Parathyroid adenoma (tissue), 2 donors: ENCODE measurements around the gene NDUFA8.

Experiments
- H2AFZ ChIP-seq: fragments of 300-600 bp; sonication (generic); one replicate; pipeline ENCODE4 v1.7.0; 2017; ENCODE audit warnings: antibody characterized with exemption, mild to moderate bottlenecking
- H3K27ac ChIP-seq: fragments of 300-600 bp; sonication (generic); one replicate; pipeline ENCODE4 v1.7.0; 2017
- H3K27me3 ChIP-seq: fragments of 300-600 bp; sonication (generic); one replicate; pipeline ENCODE4 v1.7.0; 2017; ENCODE audit warnings: low read length; ENCODE audit not compliant: control insufficient read depth, insufficient read depth
- H3K36me3 ChIP-seq: fragments of 300-600 bp; sonication (generic); one replicate; pipeline ENCODE4 v1.7.0; 2017; ENCODE audit warnings: low read length; ENCODE audit not compliant: control insufficient read depth, insufficient read depth
- H3K4me1 ChIP-seq: fragments of 300-600 bp; sonication (generic); one replicate; pipeline ENCODE4 v1.7.0; 2017; ENCODE audit warnings: control low read depth
- H3K4me2 ChIP-seq: fragments of 300-600 bp; sonication (generic); one replicate; pipeline ENCODE4 v1.7.0; 2017; ENCODE audit warnings: low read length
- H3K4me3 ChIP-seq: fragments of 300-600 bp; sonication (generic); one replicate; pipeline ENCODE4 v1.7.0; 2017; ENCODE audit warnings: low read depth, low read length
- H3K79me2 ChIP-seq: fragments of 300-600 bp; sonication (generic); one replicate; pipeline ENCODE4 v1.7.0; 2017; ENCODE audit warnings: control low read depth
- H3K9ac ChIP-seq: fragments of 300-600 bp; sonication (generic); one replicate; pipeline ENCODE4 v1.7.0; 2017; ENCODE audit warnings: mild to moderate bottlenecking
- H3K9me3 ChIP-seq: fragments of 300-600 bp; sonication (generic); one replicate; pipeline ENCODE4 v1.7.0; 2017; ENCODE audit warnings: low read length; ENCODE audit not compliant: control insufficient read depth
- CTCF ChIP-seq: fragments of 300-600 bp; sonication (generic); IDR thresholded peaks from one replicate; pipeline ENCODE4 v1.7.0; 2017; ENCODE audit warnings: antibody characterized with exemption, mild to moderate bottlenecking
- donor health status: primary hyperparathyroidism.

Gene NDUFA8

GRCh38 chr9:122125509-122126330 is 33.9 kb downstream of the NDUFA8 start:
- Histone ChIP-seq H3K9me3 (no peaks in the 10 kb centered on the region), H3K4me3 (no peak overlapping the region), H3K36me3 (no peaks in the 10 kb centered on the region), H3K27ac (no peak overlapping the region), H3K27me3 (no peaks in the 10 kb centered on the region), H3K79me2 (no peaks in the 10 kb centered on the region), H3K9ac (no peak overlapping the region), H3K4me1 (no peaks in the 10 kb centered on the region), H3K4me2 (no peak overlapping the region), H2AFZ (no peak overlapping the region)
- no peak for TF ChIP-seq CTCF

GRCh38 chr9:122125158-122125508 is 34.4 kb downstream of the NDUFA8 start:
- Histone ChIP-seq H3K9ac (no peak overlapping the region), H3K36me3 (no peaks in the 10 kb centered on the region), H3K4me2 (no peak overlapping the region), H3K4me3 (no peak overlapping the region), H3K27me3 (no peaks in the 10 kb centered on the region), H3K27ac (no peak overlapping the region), H3K4me1 (no peaks in the 10 kb centered on the region), H3K79me2 (no peaks in the 10 kb centered on the region), H2AFZ (no peak overlapping the region), H3K9me3 (no peaks in the 10 kb centered on the region)
- peak; percentile 86 for TF ChIP-seq CTCF

GRCh38 chr9:122124528-122124927 is 35.1 kb downstream of the NDUFA8 start:
- TF ChIP-seq CTCF = no peak
- Histone ChIP-seq H3K9me3 (no peaks in the 10 kb centered on the region), H3K27me3 (no peaks in the 10 kb centered on the region), H3K27ac (no peak overlapping the region), H3K4me3 (no peak overlapping the region), H2AFZ (no peak overlapping the region), H3K79me2 (no peaks in the 10 kb centered on the region), H3K4me2 (no peak overlapping the region), H3K4me1 (no peaks in the 10 kb centered on the region), H3K36me3 (no peaks in the 10 kb centered on the region), H3K9ac (no peak overlapping the region)

- Histone ChIP-seq H3K9me3 (no peaks in the 10 kb centered on the region), H3K4me2 (no peak overlapping the region), H3K36me3 (no peaks in the 10 kb centered on the region), H3K4me3 (no peak overlapping the region), H3K4me1 (no peaks in the 10 kb centered on the region), H3K79me2 (no peaks in the 10 kb centered on the region), H2AFZ (no peak overlapping the region), H3K27ac (no peak overlapping the region), H3K27me3 (no peaks in the 10 kb centered on the region), H3K9ac (no peak overlapping the region)
- TF ChIP-seq CTCF = no peak
Observed at GRCh38 chr9:122124048-122124447, 35.5 kb downstream of the NDUFA8 start.
